Neural cell (in vitro differentiated cells): ENCODE results near the gene ST3GAL5. TPM values are rescaled to one million over a fixed set of nuclear protein-coding genes. Genes with fewer than 3 reads are reported as not detected.

Source experiments
- H2AFZ ChIP-seq: fragments of 200-600, 300-800 bp; sonication (generic), shearing (Covaris generic); 2 replicates; pipeline ENCODE4 v1.6.0; 2014; ENCODE audit warnings: low read depth, mild to moderate bottlenecking, antibody characterized with exemption, low read length, moderate library complexity
- H3F3A ChIP-seq: fragments of 200-600 bp; shearing (Covaris generic); 2 replicates; pipeline ENCODE4 v1.6.1; 2016; ENCODE audit warnings: mild to moderate bottlenecking, moderate library complexity, mixed read lengths, antibody characterized with exemption, low read length; ENCODE audit not compliant: insufficient read depth, poor library complexity, severe bottlenecking
- H3K27ac ChIP-seq: fragments of 200-600, 300-800 bp; sonication (generic), shearing (Covaris generic); 2 replicates; pipeline ENCODE4 v1.5.1; 2014; ENCODE audit warnings: mild to moderate bottlenecking, low read length, moderate library complexity
- H3K27me3 ChIP-seq: fragments of 300-800, 200-600 bp; sonication (generic), shearing (Covaris generic); 2 replicates; pipeline ENCODE4 v1.6.0; 2014; ENCODE audit warnings: mild to moderate bottlenecking, low read depth, low read length, moderate library complexity; ENCODE audit not compliant: insufficient read depth
- H3K36me3 ChIP-seq: fragments of 300-800, 200-600 bp; sonication (generic), shearing (Covaris generic); 2 replicates; pipeline ENCODE4 v1.5.1; 2014; ENCODE audit warnings: mild to moderate bottlenecking, antibody characterized with exemption, low read length, moderate library complexity; ENCODE audit not compliant: insufficient read depth
- H3K4me2 ChIP-seq: fragments of 300-800, 200-600 bp; sonication (generic), shearing (Covaris generic); 2 replicates; pipeline ENCODE4 v1.6.0; 2014; ENCODE audit warnings: mild to moderate bottlenecking, low read length
- H3K4me3 ChIP-seq: fragments of 300-800, 200-600 bp; sonication (generic), shearing (Covaris generic); 2 replicates; pipeline ENCODE4 v1.5.1; 2014; ENCODE audit warnings: mild to moderate bottlenecking, low read length, moderate library complexity
- H3K79me2 ChIP-seq: fragments of 200-600 bp; shearing (Covaris generic); replicated peaks from 2 replicates; pipeline ENCODE4 v1.6.0; 2014; ENCODE audit warnings: mild to moderate bottlenecking, low read length, moderate library complexity; ENCODE audit not compliant: insufficient read depth
- H3K9ac ChIP-seq: fragments of 300-800, 200-600 bp; sonication (generic), shearing (Covaris generic); 2 replicates; pipeline ENCODE4 v1.6.1; 2016; ENCODE audit warnings: mild to moderate bottlenecking, low read length, mixed read lengths
- H3K9me2 ChIP-seq: fragments of 200-600 bp; shearing (Covaris generic); 2 replicates; pipeline ENCODE4 v1.6.1; 2016; ENCODE audit warnings: mild to moderate bottlenecking, low read length, mixed read lengths; ENCODE audit not compliant: insufficient read depth
- H3K9me3 ChIP-seq: fragments of 200-600, 300-800 bp; sonication (generic), shearing (Covaris generic); 2 replicates; pipeline ENCODE4 v1.6.1; 2016; ENCODE audit warnings: mild to moderate bottlenecking, mixed run types, low read length, moderate library complexity, mixed read lengths
- H4K20me1 ChIP-seq: fragments of 200-600 bp; shearing (Covaris generic); 2 replicates; pipeline ENCODE4 v1.6.1; 2016; ENCODE audit warnings: mild to moderate bottlenecking, mixed run types; ENCODE audit not compliant: insufficient read depth
- EP300 ChIP-seq: fragments of 450-650 bp; conservative IDR thresholded peaks from 2 replicates; pipeline ENCODE4 v1.6.1; 2014; ENCODE audit warnings: antibody characterized with exemption, mild to moderate bottlenecking, moderate library complexity; ENCODE audit not compliant: poor library complexity, severe bottlenecking
- EZH2 ChIP-seq: fragments of 200-600, 300-800 bp; shearing (Covaris generic), sonication (generic); IDR thresholded peaks from 2 replicates; pipeline ENCODE4 v1.6.1; 2014; ENCODE audit warnings: antibody characterized with exemption, low read length, borderline replicate concordance, mild to moderate bottlenecking; ENCODE audit not compliant: insufficient read depth, poor library complexity, severe bottlenecking
- MXI1 ChIP-seq: fragments of 450-650 bp; conservative IDR thresholded peaks from 2 replicates; pipeline ENCODE4 v1.6.1; 2014; ENCODE audit warnings: antibody characterized with exemption, mild to moderate bottlenecking; ENCODE audit not compliant: poor library complexity, severe bottlenecking
- POLR2AphosphoS5 ChIP-seq: IDR thresholded peaks from 2 replicates; pipeline ENCODE4 v1.6.1; 2012
- RAD21 ChIP-seq: fragments of 450-650 bp; conservative IDR thresholded peaks from 2 replicates; pipeline ENCODE4 v1.6.1; 2014; ENCODE audit warnings: antibody characterized with exemption, mild to moderate bottlenecking, moderate library complexity
- SMC3 ChIP-seq: fragments of 450-650 bp; conservative IDR thresholded peaks from 2 replicates; pipeline ENCODE4 v1.6.1; 2014; ENCODE audit warnings: antibody characterized with exemption, mild to moderate bottlenecking, moderate library complexity; ENCODE audit not compliant: poor library complexity
- TAF1 ChIP-seq: IDR thresholded peaks from 2 replicates; pipeline ENCODE4 v1.6.1; 2012; ENCODE audit warnings: low read depth
- polyA plus RNA-seq: library from polyadenylated mRNA; depleted of rRNA; stranded (reverse); fragments of >200 nt; gene quantifications from 2 replicates; pipeline ENCODE4 v1.2.3, GENCODE V29; 2014
- TF ChIP-seq, protein P1 (sequence below): fragments of 450-650 bp; IDR thresholded peaks from 2 replicates; pipeline ENCODE4 v1.5.1; 2014; ENCODE audit warnings: antibody characterized with exemption, mild to moderate bottlenecking, moderate library complexity; ENCODE audit not compliant: poor library complexity, severe bottlenecking
- TF ChIP-seq, protein P2 (sequence below): IDR thresholded peaks from 2 replicates; pipeline ENCODE4 v1.6.1; 2012; ENCODE audit warnings: borderline replicate concordance

ST3GAL5 gene
- polyA plus RNA-seq, 1 donor from 2014 or later, result 55.6 TPM

DNA sequence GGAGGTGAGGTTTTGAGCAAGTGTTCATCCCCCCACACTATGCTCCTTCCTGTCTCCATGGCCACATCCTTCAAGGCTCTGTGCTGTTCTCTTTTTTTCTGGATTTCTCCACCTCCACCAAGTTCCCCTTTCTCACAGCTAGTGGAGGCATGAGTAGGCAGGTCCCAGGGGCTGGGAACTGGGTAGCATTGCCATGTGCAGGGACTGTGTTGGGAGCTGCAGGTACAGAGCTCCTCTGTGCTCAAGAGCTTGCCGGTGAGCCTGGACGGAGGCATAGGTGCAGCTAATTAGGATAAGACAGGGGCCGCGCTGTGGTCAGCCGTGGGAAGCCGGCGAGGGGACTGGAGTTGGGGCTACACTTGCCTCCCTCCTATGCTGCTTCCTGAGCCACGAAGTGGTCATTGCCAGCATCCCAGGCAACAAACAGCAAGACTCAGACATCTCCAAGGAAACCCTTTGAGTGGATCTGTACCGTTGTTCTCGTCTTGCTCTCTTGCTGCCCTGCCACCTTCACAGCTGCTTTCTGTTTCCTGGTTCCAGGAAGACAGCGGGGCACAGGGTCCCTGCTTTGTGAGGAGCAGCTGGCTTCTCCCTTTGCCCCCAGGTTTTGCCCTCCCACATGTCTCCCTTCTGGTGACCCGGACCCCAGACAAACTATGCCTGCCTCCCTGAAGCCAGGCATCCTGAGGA is 98.1 kb downstream of the ST3GAL5 start:
- no peaks in the 10 kb centered on the region for H3K9me2 ChIP-seq
- no peak overlapping the region for H3K9ac ChIP-seq
- H3K36me3 ChIP-seq, result no peaks in the 10 kb centered on the region
- no peaks in the 10 kb centered on the region for H3K9me3 ChIP-seq
- H3K4me2 ChIP-seq, result no peak overlapping the region
- H3K27me3 ChIP-seq, result no peaks in the 10 kb centered on the region
- no peaks in the 10 kb centered on the region for H3K79me2 ChIP-seq
- H2AFZ ChIP-seq, result no peak overlapping the region
- no peak for TF ChIP-seq EZH2
- TF ChIP-seq POLR2AphosphoS5, result no peak
- no peak for TF ChIP-seq SMC3
- no peak for TF ChIP-seq EP300
- TF ChIP-seq, protein P1, sequence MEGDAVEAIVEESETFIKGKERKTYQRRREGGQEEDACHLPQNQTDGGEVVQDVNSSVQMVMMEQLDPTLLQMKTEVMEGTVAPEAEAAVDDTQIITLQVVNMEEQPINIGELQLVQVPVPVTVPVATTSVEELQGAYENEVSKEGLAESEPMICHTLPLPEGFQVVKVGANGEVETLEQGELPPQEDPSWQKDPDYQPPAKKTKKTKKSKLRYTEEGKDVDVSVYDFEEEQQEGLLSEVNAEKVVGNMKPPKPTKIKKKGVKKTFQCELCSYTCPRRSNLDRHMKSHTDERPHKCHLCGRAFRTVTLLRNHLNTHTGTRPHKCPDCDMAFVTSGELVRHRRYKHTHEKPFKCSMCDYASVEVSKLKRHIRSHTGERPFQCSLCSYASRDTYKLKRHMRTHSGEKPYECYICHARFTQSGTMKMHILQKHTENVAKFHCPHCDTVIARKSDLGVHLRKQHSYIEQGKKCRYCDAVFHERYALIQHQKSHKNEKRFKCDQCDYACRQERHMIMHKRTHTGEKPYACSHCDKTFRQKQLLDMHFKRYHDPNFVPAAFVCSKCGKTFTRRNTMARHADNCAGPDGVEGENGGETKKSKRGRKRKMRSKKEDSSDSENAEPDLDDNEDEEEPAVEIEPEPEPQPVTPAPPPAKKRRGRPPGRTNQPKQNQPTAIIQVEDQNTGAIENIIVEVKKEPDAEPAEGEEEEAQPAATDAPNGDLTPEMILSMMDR, result no peak
- TF ChIP-seq, protein P2, sequence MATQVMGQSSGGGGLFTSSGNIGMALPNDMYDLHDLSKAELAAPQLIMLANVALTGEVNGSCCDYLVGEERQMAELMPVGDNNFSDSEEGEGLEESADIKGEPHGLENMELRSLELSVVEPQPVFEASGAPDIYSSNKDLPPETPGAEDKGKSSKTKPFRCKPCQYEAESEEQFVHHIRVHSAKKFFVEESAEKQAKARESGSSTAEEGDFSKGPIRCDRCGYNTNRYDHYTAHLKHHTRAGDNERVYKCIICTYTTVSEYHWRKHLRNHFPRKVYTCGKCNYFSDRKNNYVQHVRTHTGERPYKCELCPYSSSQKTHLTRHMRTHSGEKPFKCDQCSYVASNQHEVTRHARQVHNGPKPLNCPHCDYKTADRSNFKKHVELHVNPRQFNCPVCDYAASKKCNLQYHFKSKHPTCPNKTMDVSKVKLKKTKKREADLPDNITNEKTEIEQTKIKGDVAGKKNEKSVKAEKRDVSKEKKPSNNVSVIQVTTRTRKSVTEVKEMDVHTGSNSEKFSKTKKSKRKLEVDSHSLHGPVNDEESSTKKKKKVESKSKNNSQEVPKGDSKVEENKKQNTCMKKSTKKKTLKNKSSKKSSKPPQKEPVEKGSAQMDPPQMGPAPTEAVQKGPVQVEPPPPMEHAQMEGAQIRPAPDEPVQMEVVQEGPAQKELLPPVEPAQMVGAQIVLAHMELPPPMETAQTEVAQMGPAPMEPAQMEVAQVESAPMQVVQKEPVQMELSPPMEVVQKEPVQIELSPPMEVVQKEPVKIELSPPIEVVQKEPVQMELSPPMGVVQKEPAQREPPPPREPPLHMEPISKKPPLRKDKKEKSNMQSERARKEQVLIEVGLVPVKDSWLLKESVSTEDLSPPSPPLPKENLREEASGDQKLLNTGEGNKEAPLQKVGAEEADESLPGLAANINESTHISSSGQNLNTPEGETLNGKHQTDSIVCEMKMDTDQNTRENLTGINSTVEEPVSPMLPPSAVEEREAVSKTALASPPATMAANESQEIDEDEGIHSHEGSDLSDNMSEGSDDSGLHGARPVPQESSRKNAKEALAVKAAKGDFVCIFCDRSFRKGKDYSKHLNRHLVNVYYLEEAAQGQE, result no peak
- TF ChIP-seq RAD21, result no peak
- TF ChIP-seq TAF1, result no peak
- TF ChIP-seq MXI1, result no peak
- no peaks in the 10 kb centered on the region for H3F3A ChIP-seq
- no peaks in the 10 kb centered on the region for H4K20me1 ChIP-seq
- H3K4me3 ChIP-seq, result no peak overlapping the region
- H3K27ac ChIP-seq, result no peak overlapping the region

DNA sequence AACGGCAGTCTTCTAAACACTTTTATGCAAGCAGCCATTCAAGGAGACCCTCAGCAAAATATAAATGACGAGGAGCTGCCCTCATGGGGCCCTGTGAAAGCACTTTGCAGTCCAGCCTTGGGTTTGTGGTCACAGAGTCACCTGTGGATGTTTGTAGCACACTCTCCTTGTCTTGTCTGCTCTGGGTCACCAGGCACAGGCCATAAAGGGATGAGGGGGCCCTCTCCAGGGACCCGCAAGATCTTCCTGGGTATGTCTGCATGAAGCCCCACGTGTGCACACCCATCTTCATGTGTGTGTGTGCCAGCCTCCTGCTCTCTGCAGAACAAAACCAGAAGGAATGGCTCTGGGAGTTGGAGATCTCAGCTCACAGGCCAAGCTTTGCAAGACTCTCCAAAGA is 98.8 kb downstream of the ST3GAL5 start:
- Histone ChIP-seq H3K4me3 (no peak overlapping the region), H3K79me2 (no peaks in the 10 kb centered on the region), H3K27ac (no peak overlapping the region), H4K20me1 (no peaks in the 10 kb centered on the region), H3K9me2 (no peaks in the 10 kb centered on the region), H3K4me2 (no peak overlapping the region), H3K27me3 (no peaks in the 10 kb centered on the region), H3K9ac (no peak overlapping the region), H3K9me3 (no peaks in the 10 kb centered on the region), H3F3A (no peaks in the 10 kb centered on the region), H2AFZ (no peak overlapping the region), H3K36me3 (no peaks in the 10 kb centered on the region)
- no peak for TF ChIP-seq TAF1
- TF ChIP-seq, protein P1, result no peak
- TF ChIP-seq SMC3, result no peak
- no peak for TF ChIP-seq EZH2
- no peak for TF ChIP-seq MXI1
- no peak for TF ChIP-seq POLR2AphosphoS5
- no peak for TF ChIP-seq RAD21
- no peak for TF ChIP-seq EP300
- TF ChIP-seq, protein P2, result no peak
